Measurements from ENCODE around the gene ITSN2. TPM values are rescaled to one million over a fixed set of nuclear protein-coding genes. Genes with fewer than 3 reads are reported as not detected.
A peak's percentile ranks its signal among the peaks of the same experiment; 100 is the strongest.
"Not testable (repeated sequence)": the region's sequence is repeated elsewhere in the genome, so short reads cannot be mapped to it uniquely, and the experiment has no call there.

The ITSN2 gene
- total RNA-seq, 1 donor from 2014 or later: 52.7 TPM

GRCh38 chr2:24205131-24205530 is 155.2 kb downstream of the ITSN2 start:
- intact Hi-C loops (cut with micrococcal nuclease): no loop called here

DNA sequence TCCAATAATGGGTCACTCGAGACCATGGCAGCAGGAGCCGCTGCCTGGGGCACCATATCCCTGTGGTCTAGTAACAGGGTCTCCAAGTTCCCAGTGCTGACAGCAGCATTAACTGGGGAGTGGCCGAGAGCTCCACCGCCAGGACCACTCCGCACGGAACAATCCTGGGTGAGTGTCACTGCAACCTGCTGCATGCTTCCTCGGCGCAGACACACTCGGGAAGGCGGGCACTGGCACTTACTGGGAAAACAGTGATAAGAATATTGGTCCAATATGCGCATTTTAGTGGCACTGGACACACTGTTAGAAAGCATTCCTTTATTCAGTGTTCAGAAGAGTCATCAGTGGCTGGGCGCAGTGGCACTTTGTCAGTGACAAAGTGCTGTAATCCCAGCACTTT is 155.8 kb downstream of the ITSN2 start:
- intact Hi-C loops (cut with micrococcal nuclease): no loop called here
- ATAC-seq: no peak
- no peak for DNase-seq

More at GRCh38 chr2:24205131-24205530, 155.2 kb downstream of the ITSN2 start:
- DNase-seq (no peak), ATAC-seq (no peak)

- intact Hi-C loops (cut with micrococcal nuclease): no loop called here
- ATAC-seq (no peak), DNase-seq (no peak)
Observed at GRCh38 chr2:24203787-24204150, 156.6 kb downstream of the ITSN2 start.

GRCh38 chr2:24203029-24203786 is 157.1 kb downstream of the ITSN2 start:
- ATAC-seq (no peak), DNase-seq (no peak)
- intact Hi-C loops (cut with micrococcal nuclease): no loop called here

- intact Hi-C loops (cut with micrococcal nuclease): no loop called here
- DNase-seq (no peak), ATAC-seq (peak; percentile 30)
Observed at GRCh38 chr2:24200799-24201198, 159.5 kb downstream of the ITSN2 start.

DNA sequence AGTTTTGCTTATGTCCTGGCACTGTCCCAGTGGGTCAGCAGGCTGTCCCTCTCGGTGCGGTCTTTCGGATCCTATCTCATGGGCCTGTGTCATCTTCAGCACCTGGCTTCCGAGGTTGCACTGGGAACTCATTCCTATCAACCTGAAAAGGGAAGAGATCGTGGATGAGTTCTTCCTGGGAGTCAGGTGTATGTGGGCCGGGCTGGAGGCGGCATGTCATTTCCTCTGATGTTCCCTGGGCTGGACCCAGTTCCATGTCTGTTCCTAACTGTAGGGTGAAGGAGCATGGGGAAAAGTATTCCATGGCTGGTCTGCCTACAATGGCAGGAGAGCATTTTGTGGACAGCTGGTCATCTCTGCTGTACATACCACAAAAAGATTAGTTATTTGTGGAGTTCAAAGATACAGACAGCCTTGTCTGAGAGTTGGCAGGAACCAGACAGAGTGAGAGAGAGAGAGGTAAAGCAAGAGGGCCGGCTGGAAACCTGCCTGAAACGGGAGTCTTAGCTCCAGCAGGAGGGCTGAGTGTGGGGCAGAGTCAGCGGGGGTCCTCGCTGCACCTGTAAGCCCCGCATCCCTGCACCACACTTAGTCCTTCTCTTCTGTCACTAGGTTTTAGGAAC is 160.3 kb downstream of the ITSN2 start:
- peak; percentile 43 for DNase-seq
- ATAC-seq: peak; percentile 77
- intact Hi-C loops (cut with micrococcal nuclease): no loop called here

DNA sequence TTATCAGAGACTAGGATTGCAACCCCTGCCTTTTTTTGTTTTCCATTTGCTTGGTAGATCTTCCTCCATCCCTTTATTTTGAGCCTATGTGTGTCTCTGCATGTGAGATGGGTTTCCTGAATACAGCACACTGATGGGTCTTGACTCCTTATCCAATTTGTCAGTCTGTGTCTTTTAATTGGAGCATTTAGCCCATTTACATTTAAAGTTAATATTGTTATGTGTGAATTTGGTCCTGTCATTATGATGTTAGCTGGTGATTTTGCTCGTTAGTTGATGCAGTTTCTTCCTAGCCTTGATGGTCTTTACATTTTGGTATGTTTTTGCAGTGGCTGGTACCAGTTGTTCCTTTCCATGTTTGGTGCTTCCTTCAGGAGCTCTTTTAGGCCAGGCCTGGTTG is 163.1 kb downstream of the ITSN2 start:
- ATAC-seq; DNase-seq; intact Hi-C loops (cut with micrococcal nuclease): not testable (repeated sequence)

- DNase-seq (no peak), ATAC-seq (no peak)
- intact Hi-C loops (cut with micrococcal nuclease): no loop called here
Observed at GRCh38 chr2:24191848-24192247, 168.5 kb downstream of the ITSN2 start.

DNA sequence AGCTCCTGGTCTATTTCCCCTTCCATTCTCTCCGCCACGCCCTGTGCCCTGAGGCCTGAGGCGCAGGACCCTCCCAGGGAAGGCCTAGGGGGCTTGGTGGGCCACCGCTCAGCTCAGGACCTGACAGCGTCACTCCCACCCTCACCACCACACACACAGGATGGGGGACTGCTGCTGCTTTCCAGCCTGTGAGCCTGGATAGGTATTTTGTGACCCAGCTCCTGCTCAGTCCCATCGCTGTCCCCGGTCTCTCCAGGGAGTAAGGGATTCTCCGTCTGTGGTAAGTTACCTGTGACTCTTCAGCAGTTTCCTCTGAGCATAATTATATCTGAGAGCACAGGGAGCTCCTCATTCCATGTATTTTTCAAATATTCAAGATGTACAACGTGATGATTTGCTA is 169.2 kb downstream of the ITSN2 start:
- intact Hi-C loops (cut with micrococcal nuclease): no loop called here
- ATAC-seq (no peak), DNase-seq (no peak)

GRCh38 chr2:24190503-24190902 is 169.8 kb downstream of the ITSN2 start:
- DNase-seq (no peak), ATAC-seq (no peak)
- intact Hi-C loops (cut with micrococcal nuclease): no loop called here

DNA sequence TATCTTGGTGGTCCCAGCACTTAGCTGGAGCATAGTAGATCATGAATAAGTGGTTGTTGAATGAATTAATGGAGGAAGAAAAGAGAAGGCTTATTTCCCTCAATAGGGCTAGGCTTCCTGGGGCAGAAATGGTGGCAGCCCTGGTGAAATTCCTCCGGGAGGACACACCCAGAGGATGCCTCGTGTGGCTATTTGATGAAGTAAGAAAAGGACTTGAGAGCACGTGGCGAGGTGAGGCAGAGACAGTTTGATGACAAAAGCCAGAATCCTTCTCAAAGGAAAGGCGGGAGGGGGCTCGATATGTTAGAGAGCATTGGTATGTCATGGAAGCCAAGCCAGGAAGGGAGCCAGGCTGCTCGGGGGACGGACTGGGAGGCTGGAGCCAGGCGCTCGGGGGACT is 170.8 kb downstream of the ITSN2 start:
- intact Hi-C loops (cut with micrococcal nuclease): no loop called here
- no peak for DNase-seq

GRCh38 chr2:24183366-24184069 is 176.8 kb downstream of the ITSN2 start:
- DNase-seq (no peak), ATAC-seq (no peak)
- intact Hi-C loops (cut with micrococcal nuclease): no loop called here

More for the DNA sequence above, 170.8 kb downstream of the ITSN2 start:
- ATAC-seq: no peak

DNA sequence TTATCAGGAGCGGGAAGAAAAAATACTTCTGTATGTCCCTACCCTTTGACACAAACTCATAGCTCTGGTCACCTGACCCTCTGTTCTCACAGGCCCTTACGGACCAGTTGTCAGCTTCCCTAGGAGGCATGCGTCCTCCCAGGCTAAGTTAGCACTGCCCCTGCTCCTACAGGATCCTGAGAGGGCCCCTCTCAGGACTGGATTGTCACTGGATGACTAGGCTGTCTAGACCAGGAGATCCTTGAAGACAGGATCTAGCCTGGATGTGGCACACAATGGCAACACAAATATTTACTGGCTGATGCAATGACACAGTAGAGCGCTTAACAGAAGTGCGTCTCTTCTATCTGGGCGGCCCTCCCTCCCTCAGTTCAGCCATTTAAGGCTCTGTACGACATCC is 177.8 kb downstream of the ITSN2 start:
- no peak for DNase-seq
- intact Hi-C loops (cut with micrococcal nuclease): no loop called here
- ATAC-seq: no peak

DNA sequence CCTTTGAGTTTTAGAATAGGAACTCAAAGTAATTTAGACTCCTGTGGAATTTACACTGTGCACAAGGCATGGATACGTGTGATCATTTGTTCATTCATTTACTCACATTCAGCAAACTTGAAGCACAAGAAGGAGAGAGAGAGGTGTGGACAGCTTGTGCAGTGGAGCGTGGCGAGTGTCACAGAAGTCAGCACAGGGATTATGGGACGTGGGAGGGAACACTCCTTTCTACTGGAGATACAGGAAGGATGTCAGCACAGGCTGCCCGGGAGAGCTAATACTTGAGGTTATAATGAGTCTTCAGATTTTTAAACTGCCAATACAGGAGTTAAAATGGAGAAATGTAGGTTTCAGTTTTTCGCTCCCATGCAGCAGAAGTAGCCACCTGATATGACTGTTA is 178.5 kb downstream of the ITSN2 start:
- no peak for DNase-seq
- no peak for ATAC-seq
- intact Hi-C loops (cut with micrococcal nuclease): no loop called here

DNA sequence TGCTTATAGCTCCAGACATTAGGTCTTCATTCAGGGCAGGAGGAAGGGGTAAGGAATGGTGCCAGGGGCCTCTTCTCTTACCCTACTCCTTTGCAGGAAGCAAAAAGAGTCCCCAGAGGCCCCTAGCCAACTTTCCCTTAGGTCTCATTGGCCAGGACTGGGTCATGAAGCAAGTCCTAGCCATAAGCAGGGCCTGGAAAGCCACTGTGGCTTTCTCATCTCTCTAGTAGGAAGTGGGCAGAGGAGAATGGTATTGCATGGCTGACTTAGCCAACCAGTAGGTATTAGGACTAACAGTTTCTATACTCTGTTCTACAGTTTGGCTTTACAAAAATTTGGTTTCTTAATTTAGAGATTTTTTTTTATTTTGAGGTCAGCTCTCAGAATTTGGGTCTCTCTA is 180.7 kb downstream of the ITSN2 start:
- ATAC-seq (no peak), DNase-seq (no peak)
- intact Hi-C loops (cut with micrococcal nuclease): no loop called here

GRCh38 chr2:24176326-24176725 is 184.0 kb downstream of the ITSN2 start:
- ATAC-seq: no peak
- intact Hi-C loops (cut with micrococcal nuclease): no loop called here
- DNase-seq: no peak

DNA sequence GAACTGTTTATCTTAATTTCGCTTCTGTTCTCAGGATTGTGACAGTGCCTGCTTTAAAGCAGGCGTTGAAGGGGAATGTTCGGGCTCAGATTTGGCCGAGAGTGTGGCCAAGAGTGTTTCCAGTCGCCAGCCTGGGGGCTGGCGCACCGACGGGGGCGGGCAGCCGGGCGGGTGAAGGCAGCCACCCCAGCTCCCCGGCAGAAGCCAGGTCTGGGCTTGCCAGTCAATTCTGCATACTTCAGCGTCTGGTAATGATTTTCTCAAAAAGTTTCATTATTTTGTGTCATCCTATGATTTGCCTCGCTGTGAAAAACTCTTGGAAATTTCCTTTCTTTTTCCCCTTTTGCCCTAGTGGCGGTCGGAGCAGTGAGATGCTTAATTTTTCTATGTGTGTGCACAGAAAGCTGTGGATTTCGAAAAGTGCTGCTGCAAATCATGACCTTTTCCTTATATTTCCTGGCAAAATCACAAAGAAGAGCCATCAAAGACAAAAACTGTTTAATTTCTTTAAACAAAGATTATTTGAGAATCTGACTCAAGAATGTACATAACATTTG is 184.6 kb downstream of the ITSN2 start:
- intact Hi-C loops (cut with micrococcal nuclease): no loop called here
- no peak for ATAC-seq
- no peak for DNase-seq

- ATAC-seq (no peak), DNase-seq (no peak)
- intact Hi-C loops (cut with micrococcal nuclease): no loop called here
Observed at GRCh38 chr2:24174851-24175277, 185.5 kb downstream of the ITSN2 start, which contains the start of gene FAM228A. FAM228A (plus strand) TSS chr2:24175053; CDS start chr2:24175481, 428 bp downstream.

GRCh38 chr2:24169023-24169422 is 191.3 kb downstream of the ITSN2 start:
- intact Hi-C loops (cut with micrococcal nuclease): no loop called here
- DNase-seq (no peak), ATAC-seq (no peak)

DNA sequence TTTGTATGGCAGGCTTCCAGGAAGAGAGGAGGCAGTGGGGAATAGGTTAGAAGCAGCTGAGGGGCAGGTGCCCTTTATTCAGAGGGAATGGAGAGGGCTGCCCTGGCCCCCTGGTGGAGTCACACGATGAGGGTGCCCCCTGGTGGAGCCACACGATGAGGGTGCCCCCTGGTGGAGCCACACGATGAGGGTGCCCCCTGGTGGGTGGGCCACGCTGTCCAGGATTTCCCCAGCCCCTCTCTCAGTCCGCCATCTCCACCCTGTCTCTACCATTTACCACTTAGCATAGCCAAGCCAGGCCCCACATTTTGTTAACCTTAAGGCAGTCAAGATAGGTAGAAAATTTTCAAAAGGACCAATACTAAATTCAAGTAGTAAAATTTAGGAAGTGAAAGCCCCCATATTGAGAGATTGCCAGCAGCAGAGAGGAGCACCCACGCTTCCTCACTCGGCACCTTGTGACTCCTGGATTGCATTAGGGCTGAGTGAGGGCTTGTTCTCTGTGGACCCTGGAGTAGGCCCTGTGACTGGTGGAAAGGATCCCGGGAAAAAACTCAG is 195.8 kb downstream of the ITSN2 start:
- DNase-seq (peak; percentile 44), ATAC-seq (peak; percentile 63)
- intact Hi-C loops (cut with micrococcal nuclease): no loop called here
